Stimulated activated naive CD8-positive, alpha-beta T cell treated with anti-CD3 and anti-CD28 coated beads, Interleukin-15, Interleukin-2, amounts not matched to agents 100 ng/mL and 50 ng/mL, for 24 hours (primary cell): ENCODE data around the gene REXO5.
"Not testable (repeated sequence)": the region's sequence is repeated elsewhere in the genome, so short reads cannot be mapped to it uniquely, and the experiment has no call there.

Experiments
- H3K27ac Mint-ChIP-seq: one replicate; pipeline ENCODE4 v1.8.0; 2021; ENCODE audit warnings: mild to moderate bottlenecking, mixed read lengths
- H3K27me3 Mint-ChIP-seq: one replicate; pipeline ENCODE4 v1.8.0; 2021; ENCODE audit warnings: mixed read lengths
- H3K36me3 Mint-ChIP-seq: one replicate; pipeline ENCODE4 v1.8.0; 2021; ENCODE audit warnings: low read depth, mixed read lengths
- H3K4me1 Mint-ChIP-seq: one replicate; pipeline ENCODE4 v1.8.0; 2021; ENCODE audit warnings: low read depth, mixed read lengths
- H3K4me3 Mint-ChIP-seq: one replicate; pipeline ENCODE4 v1.8.0; 2021; ENCODE audit warnings: mild to moderate bottlenecking, mixed read lengths
- H3K9me3 Mint-ChIP-seq: one replicate; pipeline ENCODE4 v1.8.0; 2021; ENCODE audit warnings: mixed read lengths

Gene REXO5, protein sequence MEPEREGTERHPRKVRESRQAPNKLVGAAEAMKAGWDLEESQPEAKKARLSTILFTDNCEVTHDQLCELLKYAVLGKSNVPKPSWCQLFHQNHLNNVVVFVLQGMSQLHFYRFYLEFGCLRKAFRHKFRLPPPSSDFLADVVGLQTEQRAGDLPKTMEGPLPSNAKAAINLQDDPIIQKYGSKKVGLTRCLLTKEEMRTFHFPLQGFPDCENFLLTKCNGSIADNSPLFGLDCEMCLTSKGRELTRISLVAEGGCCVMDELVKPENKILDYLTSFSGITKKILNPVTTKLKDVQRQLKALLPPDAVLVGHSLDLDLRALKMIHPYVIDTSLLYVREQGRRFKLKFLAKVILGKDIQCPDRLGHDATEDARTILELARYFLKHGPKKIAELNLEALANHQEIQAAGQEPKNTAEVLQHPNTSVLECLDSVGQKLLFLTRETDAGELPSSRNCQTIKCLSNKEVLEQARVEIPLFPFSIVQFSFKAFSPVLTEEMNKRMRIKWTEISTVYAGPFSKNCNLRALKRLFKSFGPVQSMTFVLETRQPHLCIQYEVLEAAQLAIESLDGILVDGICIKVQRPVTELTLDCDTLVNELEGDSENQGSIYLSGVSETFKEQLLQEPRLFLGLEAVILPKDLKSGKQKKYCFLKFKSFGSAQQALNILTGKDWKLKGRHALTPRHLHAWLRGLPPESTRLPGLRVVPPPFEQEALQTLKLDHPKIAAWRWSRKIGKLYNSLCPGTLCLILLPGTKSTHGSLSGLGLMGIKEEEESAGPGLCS

DNA sequence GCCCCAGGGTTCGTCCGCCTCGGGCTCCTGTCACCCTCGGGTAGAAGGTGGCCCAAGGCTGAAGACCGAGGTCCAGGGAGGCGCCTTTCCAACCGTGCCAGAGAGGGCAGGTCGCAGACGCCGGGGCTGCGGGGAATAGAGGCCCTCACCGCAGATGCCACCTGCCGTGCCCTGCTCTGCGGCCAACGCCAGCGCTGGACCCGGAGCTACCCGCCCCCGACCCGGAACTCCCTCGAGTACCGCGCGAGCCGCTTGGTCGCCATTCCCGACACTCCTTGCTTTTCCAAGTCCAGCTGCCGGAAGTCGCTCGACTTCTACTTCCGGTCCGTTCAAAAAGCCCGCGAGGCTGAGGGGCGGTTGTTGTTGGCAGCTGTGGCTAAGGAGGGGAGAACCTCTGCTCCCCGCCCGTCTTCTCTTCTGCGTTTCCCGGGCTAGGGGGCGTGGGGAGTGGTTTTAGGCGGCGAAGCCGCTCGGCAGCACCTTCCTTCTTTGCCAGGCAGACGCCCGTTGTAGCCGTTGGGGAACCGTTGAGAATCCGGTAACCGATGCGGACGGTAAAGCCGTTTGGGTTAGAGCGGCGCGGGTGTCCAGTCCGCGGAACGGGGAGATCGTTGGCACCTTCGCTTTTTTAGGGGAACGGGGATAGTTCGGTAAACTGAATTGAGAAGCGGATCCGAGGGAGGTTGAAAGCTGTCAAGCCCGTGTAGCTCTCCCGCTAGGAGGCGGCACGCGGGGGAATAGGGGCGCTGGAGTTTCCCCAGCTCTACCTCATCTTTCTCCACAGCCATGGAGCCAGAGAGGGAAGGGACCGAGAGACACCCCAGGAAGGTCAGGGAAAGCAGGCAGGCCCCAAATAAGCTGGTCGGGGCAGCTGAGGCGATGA is at the start of gene REXO5, which contains the start of gene ERI2:
REXO5 (plus strand) TSS at position 360 of the 883 bp plus-strand sequence; CDS start at position 787, 427 bp downstream.
ERI2 (minus strand) TSS at position 305 of the 883 bp plus-strand sequence; CDS start at position 263, 42 bp downstream.
- Mint-ChIP-seq H3K27ac (peak within 1 kb of the TSS; percentile 94), H3K4me3 (peak within 1 kb of the TSS; percentile 97), H3K4me1 (peaks cover 19% of the 10 kb centered on the region), H3K36me3 (peaks cover 3% of the 10 kb centered on the region), H3K27me3 (no peaks in the 10 kb centered on the region), H3K9me3 (no peaks in the 10 kb centered on the region)

- no peaks in the 10 kb centered on the region for H3K27me3 Mint-ChIP-seq
- H3K27ac Mint-ChIP-seq, result no peak overlapping the region
- H3K9me3 Mint-ChIP-seq, result peaks cover 15% of the 10 kb centered on the region
- H3K4me3 Mint-ChIP-seq, result no peak overlapping the region
- H3K36me3 Mint-ChIP-seq, result peaks cover 13% of the 10 kb centered on the region
- peaks cover 30% of the 10 kb centered on the region for H3K4me1 Mint-ChIP-seq
Measured at GRCh38 chr16:20760346-20760745, 46.0 kb upstream of the REXO5 start.

- peaks cover 13% of the 10 kb centered on the region for H3K36me3 Mint-ChIP-seq
- H3K4me1 Mint-ChIP-seq, result peaks cover 30% of the 10 kb centered on the region
- H3K4me3 Mint-ChIP-seq, result no peak overlapping the region
- H3K9me3 Mint-ChIP-seq, result peaks cover 15% of the 10 kb centered on the region
- no peak overlapping the region for H3K27ac Mint-ChIP-seq
- no peaks in the 10 kb centered on the region for H3K27me3 Mint-ChIP-seq
Measured at GRCh38 chr16:20761175-20761574, 45.2 kb upstream of the REXO5 start.

- H3K9me3 Mint-ChIP-seq, result peaks cover 15% of the 10 kb centered on the region
- H3K36me3 Mint-ChIP-seq, result peaks cover 13% of the 10 kb centered on the region
- peak overlapping the region; percentile 88 for H3K27ac Mint-ChIP-seq
- no peaks in the 10 kb centered on the region for H3K27me3 Mint-ChIP-seq
- peaks cover 30% of the 10 kb centered on the region for H3K4me1 Mint-ChIP-seq
- H3K4me3 Mint-ChIP-seq, result peak overlapping the region; percentile 89
Measured at GRCh38 chr16:20762404-20763123, 43.8 kb upstream of the REXO5 start.

GRCh38 chr16:20763461-20764232 is 42.7 kb upstream of the REXO5 start, which contains the start of gene ACSM3:
TSS of gene ACSM3 (plus strand) at chr16:20764014. CDS start at chr16:20770035, 6,021 bp downstream.
- Mint-ChIP-seq H3K4me3 (peak within 1 kb of the TSS; percentile 89), H3K36me3 (peaks cover 13% of the 10 kb centered on the region), H3K27ac (peak within 1 kb of the TSS; percentile 88), H3K27me3 (no peaks in the 10 kb centered on the region), H3K9me3 (peaks cover 15% of the 10 kb centered on the region), H3K4me1 (peaks cover 30% of the 10 kb centered on the region)

DNA sequence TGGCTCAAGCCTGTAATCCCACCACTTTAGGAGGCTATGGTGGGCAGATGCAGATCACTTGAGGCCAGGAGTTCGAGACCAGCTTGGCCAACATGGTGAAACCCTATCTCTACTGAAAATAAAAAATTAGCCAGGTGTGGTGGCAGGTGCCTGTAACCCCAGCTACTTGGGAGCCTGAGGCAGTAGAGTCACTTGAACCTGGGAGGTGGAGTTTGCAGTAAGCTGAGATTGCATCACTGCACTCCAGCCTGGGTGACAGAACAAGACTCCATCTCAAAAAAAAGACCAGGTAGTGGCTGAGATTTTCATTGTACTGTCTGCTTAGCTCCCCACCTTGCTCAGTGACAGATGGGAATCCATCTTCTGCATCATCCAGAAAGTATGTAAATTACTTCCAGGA is 41.9 kb upstream of the REXO5 start:
- peaks cover 30% of the 10 kb centered on the region for H3K4me1 Mint-ChIP-seq
- H3K27ac Mint-ChIP-seq, H3K4me3 Mint-ChIP-seq, H3K27me3 Mint-ChIP-seq: not testable (repeated sequence)
- peaks cover 13% of the 10 kb centered on the region for H3K36me3 Mint-ChIP-seq
- H3K9me3 Mint-ChIP-seq, result peaks cover 15% of the 10 kb centered on the region

DNA sequence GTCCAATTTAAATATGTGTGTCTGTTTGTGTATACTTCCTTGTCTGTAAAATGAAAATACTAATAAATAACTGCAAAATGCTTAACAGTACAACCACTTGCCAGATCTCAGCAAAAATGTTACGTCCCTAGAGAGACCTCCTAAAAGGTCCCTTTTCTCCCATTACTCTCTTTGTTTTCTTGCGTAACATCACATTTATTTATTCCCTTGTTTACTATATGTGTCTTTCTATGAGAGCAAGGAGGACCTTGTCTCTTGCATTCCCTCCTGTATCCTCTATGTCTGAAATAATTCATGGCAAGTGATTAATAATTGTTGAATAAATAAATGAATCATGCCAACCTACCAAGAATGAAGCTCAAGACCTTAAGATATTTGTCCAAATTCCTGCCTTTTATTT is 40.6 kb upstream of the REXO5 start:
- Mint-ChIP-seq H3K4me3 (no peak overlapping the region), H3K36me3 (peaks cover 10% of the 10 kb centered on the region), H3K9me3 (peaks cover 15% of the 10 kb centered on the region), H3K27ac (no peak overlapping the region), H3K4me1 (peaks cover 30% of the 10 kb centered on the region), H3K27me3 (no peaks in the 10 kb centered on the region)

GRCh38 chr16:20766294-20766693 is 40.0 kb upstream of the REXO5 start:
- Mint-ChIP-seq H3K9me3 (peaks cover 10% of the 10 kb centered on the region), H3K4me3 (no peak overlapping the region), H3K27ac (no peak overlapping the region), H3K36me3 (peaks cover 9% of the 10 kb centered on the region), H3K27me3 (no peaks in the 10 kb centered on the region), H3K4me1 (peaks cover 30% of the 10 kb centered on the region)

- Mint-ChIP-seq H3K4me1 (peaks cover 24% of the 10 kb centered on the region), H3K4me3 (no peak overlapping the region), H3K36me3 (no peaks in the 10 kb centered on the region), H3K27ac (no peak overlapping the region), H3K27me3 (no peaks in the 10 kb centered on the region), H3K9me3 (no peaks in the 10 kb centered on the region)
Measured at GRCh38 chr16:20767577-20767976, 38.8 kb upstream of the REXO5 start.

DNA sequence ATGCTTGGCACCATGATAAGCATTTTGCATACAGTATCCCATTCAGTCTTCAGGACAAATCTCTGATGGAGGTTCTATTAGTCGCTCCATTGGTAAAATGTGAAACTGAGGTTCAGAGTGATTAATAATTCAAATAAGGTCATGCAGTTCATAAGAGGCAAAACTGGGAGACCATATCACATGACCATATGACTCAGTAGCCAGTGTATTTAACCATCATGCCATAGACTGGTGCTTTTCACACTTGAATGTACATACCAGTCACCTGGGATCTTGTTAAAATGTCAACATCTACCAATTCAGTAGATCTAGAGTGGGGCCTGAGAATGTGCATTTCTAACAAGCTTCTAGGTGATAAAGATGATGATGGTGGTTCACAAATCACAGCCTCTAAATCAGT is 38.2 kb upstream of the REXO5 start:
- Mint-ChIP-seq H3K4me3 (no peak overlapping the region), H3K9me3 (no peaks in the 10 kb centered on the region), H3K4me1 (peaks cover 19% of the 10 kb centered on the region), H3K36me3 (no peaks in the 10 kb centered on the region), H3K27ac (no peak overlapping the region), H3K27me3 (no peaks in the 10 kb centered on the region)

DNA sequence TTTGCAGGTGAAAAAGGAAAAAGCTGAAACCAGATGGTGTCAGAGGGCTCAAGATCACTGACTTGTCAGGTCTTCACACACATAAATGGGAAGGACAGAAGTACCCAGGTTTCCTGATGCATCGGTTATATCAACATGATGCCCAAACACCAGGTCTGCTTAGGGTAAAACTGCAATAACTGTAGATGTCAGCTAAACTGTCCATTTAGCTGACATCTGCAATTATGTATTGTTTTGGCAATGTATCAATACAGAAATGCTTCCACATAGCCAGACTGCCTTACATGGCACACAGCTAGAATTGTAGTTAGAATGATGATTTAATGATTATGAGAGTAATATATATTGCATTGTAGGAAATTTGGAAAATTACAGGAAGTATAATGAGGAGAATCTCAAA is 37.5 kb upstream of the REXO5 start:
- no peaks in the 10 kb centered on the region for H3K27me3 Mint-ChIP-seq
- H3K4me1 Mint-ChIP-seq, result peaks cover 12% of the 10 kb centered on the region
- H3K36me3 Mint-ChIP-seq, result no peaks in the 10 kb centered on the region
- no peak overlapping the region for H3K27ac Mint-ChIP-seq
- H3K4me3 Mint-ChIP-seq, result no peak overlapping the region
- no peaks in the 10 kb centered on the region for H3K9me3 Mint-ChIP-seq

GRCh38 chr16:20773679-20774078 is 32.6 kb upstream of the REXO5 start:
- Mint-ChIP-seq H3K27me3 (no peaks in the 10 kb centered on the region), H3K36me3 (no peaks in the 10 kb centered on the region), H3K4me1 (no peaks in the 10 kb centered on the region), H3K9me3 (no peaks in the 10 kb centered on the region), H3K27ac (no peak overlapping the region), H3K4me3 (no peak overlapping the region)

DNA sequence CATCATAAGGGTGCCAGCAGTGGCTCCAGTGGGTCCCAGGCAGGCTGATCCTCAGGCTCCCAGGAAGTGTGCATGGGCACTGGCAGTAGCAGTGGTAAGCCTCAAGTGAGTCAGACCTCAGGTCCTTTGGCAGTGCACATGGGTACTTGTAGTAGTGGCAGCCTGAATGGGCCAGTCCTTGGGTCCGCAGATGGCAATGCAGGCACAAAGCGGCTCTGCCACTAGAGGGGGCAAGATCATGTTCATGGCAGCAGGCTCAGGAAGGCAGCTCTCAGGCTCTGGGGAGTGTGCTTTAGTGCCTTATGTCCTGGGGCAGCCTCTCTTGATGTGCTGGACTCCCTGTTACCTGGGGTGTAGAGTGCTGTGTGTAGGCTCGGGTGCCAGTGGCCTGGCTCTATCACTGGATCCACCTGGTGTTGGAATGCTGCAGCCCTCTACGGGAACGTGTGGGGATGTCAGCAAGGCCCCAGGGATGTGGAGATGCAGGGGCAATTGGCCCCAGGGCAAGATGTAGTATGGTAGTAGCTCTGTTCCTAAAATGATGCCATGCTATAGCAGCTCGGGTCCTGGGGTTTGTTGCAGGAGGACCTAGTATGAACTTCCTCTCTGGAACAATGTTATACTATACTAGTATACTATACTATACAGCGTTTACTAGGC is 31.5 kb upstream of the REXO5 start:
- Mint-ChIP-seq H3K4me1 (no peaks in the 10 kb centered on the region), H3K27me3 (no peaks in the 10 kb centered on the region), H3K36me3 (peaks cover under 1% of the 10 kb centered on the region), H3K27ac (no peak overlapping the region), H3K4me3 (no peak overlapping the region), H3K9me3 (no peaks in the 10 kb centered on the region)
